HG02973 (cell line): ENCODE data around the gene TSPEAR.
"Not testable (repeated sequence)": the region's sequence is repeated elsewhere in the genome, so short reads cannot be mapped to it uniquely, and the experiment has no call there.

ENCODE experiments used
- ATAC-seq: cut with Tn5 transposase; IDR thresholded peaks from one replicate; pipeline ENCODE4 v1.9.1; 2021; ENCODE audit warnings: moderate library complexity; ENCODE audit not compliant: unreplicated experiment

Gene TSPEAR

GRCh38 chr21:44555200-44555875 lies 156.0 kb downstream of the TSPEAR start:
- no peak for ATAC-seq

- no peak for ATAC-seq
Observed at GRCh38 chr21:44552681-44553080, 158.7 kb downstream of the TSPEAR start.

GRCh38 chr21:44552136-44552535 lies 159.2 kb downstream of the TSPEAR start:
- no peak for ATAC-seq

- ATAC-seq, result no peak
Observed at GRCh38 chr21:44551340-44551961, 159.9 kb downstream of the TSPEAR start, which contains the start of gene KRTAP10-2. TSS of gene KRTAP10-2 (minus strand) at chr21:44551505. CDS start at chr21:44551458, 47 bp downstream.

GRCh38 chr21:44550807-44551206 lies 160.6 kb downstream of the TSPEAR start:
- no peak for ATAC-seq

- not testable (repeated sequence) for ATAC-seq
Observed at GRCh38 chr21:44550285-44550684, 161.1 kb downstream of the TSPEAR start.

- ATAC-seq, result no peak
Observed at GRCh38 chr21:44549525-44550211, 161.7 kb downstream of the TSPEAR start.

- ATAC-seq, result no peak
Observed at GRCh38 chr21:44548922-44549321, 162.4 kb downstream of the TSPEAR start.

GRCh38 chr21:44548381-44548780 lies 163.0 kb downstream of the TSPEAR start:
- no peak for ATAC-seq

GRCh38 chr21:44547656-44548331 lies 163.6 kb downstream of the TSPEAR start:
- no peak for ATAC-seq

- ATAC-seq, result no peak
Observed at GRCh38 chr21:44544566-44544965, 166.8 kb downstream of the TSPEAR start.

GRCh38 chr21:44542716-44543115 lies 168.7 kb downstream of the TSPEAR start:
- ATAC-seq, result no peak

- ATAC-seq, result no peak
Observed at GRCh38 chr21:44540741-44541288, 170.6 kb downstream of the TSPEAR start.

- no peak for ATAC-seq
Observed at GRCh38 chr21:44539991-44540666, 171.2 kb downstream of the TSPEAR start, which contains the start of gene KRTAP10-1. TSS of gene KRTAP10-1 (minus strand) at chr21:44540195. CDS start at chr21:44540150, 45 bp downstream.

- no peak for ATAC-seq
Observed at GRCh38 chr21:44539046-44539445, 172.3 kb downstream of the TSPEAR start.

GRCh38 chr21:44537930-44538911 lies 173.2 kb downstream of the TSPEAR start:
- no peak for ATAC-seq

- no peak for ATAC-seq
Observed at GRCh38 chr21:44535963-44536362, 175.4 kb downstream of the TSPEAR start.

- no peak for ATAC-seq
Observed at GRCh38 chr21:44534688-44535087, 176.7 kb downstream of the TSPEAR start.

GRCh38 chr21:44533891-44534627 lies 177.3 kb downstream of the TSPEAR start:
- no peak for ATAC-seq
